Purkinje cell (primary cell): ENCODE results near the gene MBTPS2. TPM values are rescaled to one million over a fixed set of nuclear protein-coding genes. Genes with fewer than 3 reads are reported as not detected.

ENCODE experiments used
- polyA plus RNA-seq: library from polyadenylated mRNA; unstranded; fragments of >200 nt; fragmentation: Nextera tagmentation; gene quantifications from 2 replicates; pipeline ENCODE4 v1.2.1, GENCODE V29; 2014

Gene MBTPS2
- polyA plus RNA-seq = 22.9 and 24.9 TPM in 2 replicates

GRCh38 chrX:21839334-21840192 lies at the start of gene MBTPS2:
Gene MBTPS2, plus strand, starts transcription at chrX:21839617. Its CDS starts 118 bp downstream, at chrX:21839735.

GRCh38 chrX:21855937-21856415 lies 16.6 kb downstream of the MBTPS2 start, which contains the start of gene YY2:
Gene YY2, plus strand, starts transcription at chrX:21855987. Its CDS starts 498 bp downstream, at chrX:21856485.

Other genes with a start within 250 kb of the MBTPS2 start
- gene KLHL34, start 181.3 kb upstream of the MBTPS2 start, polyA plus RNA-seq = 1.1 and 1.3 TPM in 2 replicates
- 432 and 471 TPM in 2 replicates for gene SMPX, start 81.5 kb upstream of the MBTPS2 start, polyA plus RNA-seq
- 0.87 and 2.7 TPM in 2 replicates for gene YY2, start 16.4 kb downstream of the MBTPS2 start, polyA plus RNA-seq
- 121 and 126 TPM in 2 replicates for gene SMS, start 101.1 kb downstream of the MBTPS2 start, polyA plus RNA-seq
- 0.06 TPM in 1 of 2 replicates, not detected in the other for gene PHEX, start 192.7 kb downstream of the MBTPS2 start, polyA plus RNA-seq